HG03558 (cell line): ENCODE data around the gene TERT.

Source experiments
- ATAC-seq: cut with Tn5 transposase; IDR thresholded peaks from one replicate; pipeline ENCODE4 v1.9.1; 2021; ENCODE audit warnings: moderate number of reproducible peaks; ENCODE audit not compliant: unreplicated experiment; ENCODE audit errors: extremely low read depth

TERT gene

GRCh38 chr5:1320436-1321344 is 25.8 kb upstream of the TERT start:
- no peak for ATAC-seq

- no peak for ATAC-seq
Observed at GRCh38 chr5:1319436-1320256, 24.8 kb upstream of the TERT start.

GRCh38 chr5:1318659-1319251 is 23.9 kb upstream of the TERT start:
- ATAC-seq = no peak

GRCh38 chr5:1317921-1318565 is 23.2 kb upstream of the TERT start:
- ATAC-seq = no peak

- no peak for ATAC-seq
Observed at GRCh38 chr5:1316588-1317340, 21.9 kb upstream of the TERT start.

DNA sequence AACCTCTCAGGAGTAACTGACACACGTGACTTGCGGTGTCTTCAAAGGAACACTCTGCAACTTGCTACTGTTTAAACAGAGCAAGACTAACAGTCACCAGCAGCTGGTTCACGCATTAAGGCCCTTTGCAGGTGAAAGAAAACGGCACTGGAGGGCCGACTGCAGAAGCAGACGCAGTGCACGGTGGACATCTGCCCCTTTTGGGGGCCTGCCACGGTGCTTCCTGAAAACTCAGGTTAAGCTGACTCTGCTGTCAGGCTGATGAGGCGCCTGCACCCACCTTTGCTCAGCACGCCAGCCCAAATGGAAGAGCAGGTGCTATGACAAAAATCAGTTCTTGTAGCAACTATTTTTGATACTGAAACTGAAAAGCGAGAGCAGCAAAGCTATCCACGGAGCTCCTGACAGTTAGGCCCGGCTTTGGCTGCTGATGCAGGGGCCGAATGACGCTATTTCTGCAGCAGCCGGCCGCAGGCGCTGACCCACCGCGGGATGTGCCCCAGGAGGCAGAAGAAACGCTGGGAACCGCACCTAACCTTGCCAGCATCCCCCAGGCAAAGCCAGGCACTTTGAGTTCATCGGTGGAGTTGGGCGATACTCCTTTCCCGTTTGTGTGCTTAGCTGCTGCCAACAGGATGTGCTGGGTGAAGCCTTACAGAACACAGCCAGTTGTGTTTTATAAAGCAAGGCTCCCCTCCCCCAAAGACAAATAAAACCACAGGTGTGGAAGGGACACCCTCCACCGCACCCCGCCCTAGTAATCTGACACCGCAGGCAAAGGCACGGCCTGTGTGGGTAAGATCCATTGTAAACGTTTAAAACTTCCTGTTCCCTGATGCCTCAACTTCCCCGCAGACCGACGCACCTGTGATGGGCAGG is 21.1 kb upstream of the TERT start:
- ATAC-seq = peak; percentile 26

GRCh38 chr5:1315018-1315708 is 20.3 kb upstream of the TERT start:
- ATAC-seq = no peak

DNA sequence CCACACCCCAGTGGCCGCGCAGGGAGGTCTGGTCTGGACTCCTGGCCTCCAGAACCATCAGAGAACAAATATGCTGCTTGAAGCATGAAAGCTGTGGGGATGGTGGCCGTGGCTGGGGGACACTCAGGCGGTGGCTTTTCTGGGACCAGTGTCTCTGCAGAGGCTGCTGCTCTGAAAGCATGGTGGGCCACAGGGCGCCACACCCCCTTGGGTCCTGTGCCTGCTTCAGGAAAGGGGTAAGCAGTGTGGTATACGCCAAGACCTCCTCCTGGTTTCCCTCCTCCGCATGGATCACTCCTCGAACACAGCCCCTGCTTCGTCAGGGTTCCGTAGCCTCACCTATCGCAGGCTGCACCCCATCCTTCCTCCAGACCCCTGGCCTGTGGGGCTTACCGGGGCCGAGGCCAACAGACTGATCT is 19.7 kb upstream of the TERT start:
- ATAC-seq = no peak

- peak; percentile 54 for ATAC-seq
Observed at GRCh38 chr5:1312993-1313833, 18.3 kb upstream of the TERT start.

GRCh38 chr5:1312206-1312605 is 17.3 kb upstream of the TERT start:
- no peak for ATAC-seq

DNA sequence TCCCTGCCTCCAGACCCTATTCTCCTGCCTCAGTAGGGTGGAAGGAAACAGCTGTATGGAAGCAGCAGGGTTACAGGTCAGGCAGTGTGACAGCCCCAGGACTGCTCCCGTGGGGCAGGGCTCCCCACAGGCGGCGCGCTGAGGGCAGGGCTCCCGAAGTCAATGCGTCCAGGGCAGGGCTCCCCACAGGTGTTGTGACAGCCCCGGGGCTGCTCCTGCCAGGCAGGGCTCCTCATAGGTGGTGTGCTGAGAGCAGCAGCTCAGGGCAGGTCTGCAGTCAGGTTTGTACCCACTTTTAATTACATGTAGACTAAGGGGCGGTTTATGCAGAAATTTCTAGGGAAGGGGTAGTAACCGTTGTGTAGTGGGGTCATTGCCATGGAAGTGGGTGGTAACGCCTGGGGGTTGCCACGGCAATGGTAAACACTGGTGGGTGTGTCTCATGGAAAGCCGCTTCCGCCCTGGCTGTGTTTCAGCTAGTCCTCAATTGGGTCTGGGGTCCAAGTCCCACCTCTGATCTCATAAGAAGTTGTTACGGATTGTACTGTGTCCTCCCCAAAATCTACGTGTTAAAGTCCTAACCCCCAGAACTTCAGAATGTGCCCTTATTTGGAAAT is 16.7 kb upstream of the TERT start:
- no peak for ATAC-seq

DNA sequence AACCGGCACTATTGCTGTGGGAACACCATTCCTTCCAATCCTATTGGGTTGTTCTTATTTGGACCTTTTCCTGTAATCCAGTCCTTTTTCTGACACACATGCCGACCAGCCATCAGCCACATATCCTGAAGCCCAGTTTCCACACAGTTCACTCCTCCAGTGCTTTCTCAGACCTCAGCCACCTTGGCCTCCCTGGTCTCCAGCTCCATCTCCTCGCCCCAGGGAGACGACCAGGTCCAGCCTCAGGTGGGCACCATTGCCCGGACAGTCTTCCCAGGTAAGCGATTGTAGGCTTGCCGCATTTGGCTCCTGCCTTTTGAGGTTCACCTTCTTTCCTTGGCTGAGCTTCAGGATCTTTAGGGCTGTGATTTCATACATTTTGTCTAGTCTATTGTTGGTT is 15.2 kb upstream of the TERT start:
- no peak for ATAC-seq

DNA sequence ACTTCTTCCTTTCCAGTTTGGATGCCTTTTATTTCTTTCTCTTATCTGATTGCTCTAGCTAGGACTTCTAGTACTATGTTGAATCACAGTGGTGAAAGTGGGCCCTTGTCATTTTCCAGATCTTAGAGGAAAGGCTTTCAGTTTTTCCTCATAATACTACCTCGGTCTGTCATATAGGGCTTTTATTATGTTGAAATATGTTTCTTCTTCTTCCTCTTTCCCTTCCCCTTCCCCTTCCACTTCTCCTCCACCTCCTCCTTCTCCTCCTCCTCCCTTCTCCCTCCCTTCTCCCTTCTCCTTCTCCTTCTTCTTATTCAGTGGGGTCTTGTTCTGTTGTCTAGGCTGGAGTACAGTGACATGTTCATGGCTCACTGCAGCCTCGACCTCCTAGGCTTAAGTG is 9.2 kb upstream of the TERT start:
- no peak for ATAC-seq

- ATAC-seq = no peak
Observed at GRCh38 chr5:1302258-1302657, 7.4 kb upstream of the TERT start.

DNA sequence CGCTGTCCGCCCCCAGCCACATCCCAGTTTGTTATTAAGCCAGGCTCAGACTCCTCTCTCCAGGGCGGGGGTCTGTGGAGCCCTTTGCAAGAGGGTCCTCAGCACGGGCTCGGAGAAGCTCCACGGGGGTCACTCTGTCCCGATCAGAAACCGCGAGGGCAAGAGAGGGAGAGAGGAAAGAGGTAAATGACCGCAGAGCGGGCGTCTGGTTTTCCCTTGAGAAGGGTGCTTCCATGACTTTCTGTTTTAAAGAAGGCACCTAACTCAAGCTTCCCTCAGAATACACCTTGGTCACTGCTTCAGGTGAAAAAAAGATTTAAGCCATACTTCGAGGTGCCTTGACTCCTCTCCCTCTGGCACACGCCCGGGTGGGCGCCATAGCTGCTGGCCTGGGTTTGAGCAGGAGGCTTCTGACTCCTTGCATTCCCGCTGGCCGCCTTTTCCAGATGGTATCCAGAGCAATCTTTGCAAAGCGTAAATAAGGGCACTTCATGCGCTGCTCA is 5.8 kb upstream of the TERT start:
- no peak for ATAC-seq

- no peak for ATAC-seq
Observed at GRCh38 chr5:1299961-1300360, 5.1 kb upstream of the TERT start.

- no peak for ATAC-seq
Observed at GRCh38 chr5:1299511-1299850, 4.6 kb upstream of the TERT start.
